Measurements from ENCODE around the gene DHTKD1.

DNA sequence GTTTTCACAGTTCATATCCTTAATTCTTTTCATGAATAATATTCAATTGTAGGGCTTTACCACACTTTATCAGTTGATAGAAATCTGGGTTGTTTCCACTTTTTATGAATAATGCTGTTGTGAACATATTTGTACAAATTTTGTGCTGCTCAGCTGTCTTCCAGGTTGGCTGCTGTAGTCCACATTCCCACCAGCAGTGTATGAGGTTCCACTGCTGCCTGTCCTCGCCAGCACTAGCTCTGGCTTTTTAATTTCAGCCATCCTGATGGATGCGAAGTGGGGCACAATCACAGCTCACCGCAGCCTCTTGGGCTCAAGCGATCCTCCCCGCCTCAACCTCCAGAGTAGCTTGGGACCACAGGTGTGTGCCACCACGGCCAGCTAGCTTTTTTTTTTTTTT lies 94.2 kb downstream of the DHTKD1 start:
- TF ChIP-seq, protein P1, sequence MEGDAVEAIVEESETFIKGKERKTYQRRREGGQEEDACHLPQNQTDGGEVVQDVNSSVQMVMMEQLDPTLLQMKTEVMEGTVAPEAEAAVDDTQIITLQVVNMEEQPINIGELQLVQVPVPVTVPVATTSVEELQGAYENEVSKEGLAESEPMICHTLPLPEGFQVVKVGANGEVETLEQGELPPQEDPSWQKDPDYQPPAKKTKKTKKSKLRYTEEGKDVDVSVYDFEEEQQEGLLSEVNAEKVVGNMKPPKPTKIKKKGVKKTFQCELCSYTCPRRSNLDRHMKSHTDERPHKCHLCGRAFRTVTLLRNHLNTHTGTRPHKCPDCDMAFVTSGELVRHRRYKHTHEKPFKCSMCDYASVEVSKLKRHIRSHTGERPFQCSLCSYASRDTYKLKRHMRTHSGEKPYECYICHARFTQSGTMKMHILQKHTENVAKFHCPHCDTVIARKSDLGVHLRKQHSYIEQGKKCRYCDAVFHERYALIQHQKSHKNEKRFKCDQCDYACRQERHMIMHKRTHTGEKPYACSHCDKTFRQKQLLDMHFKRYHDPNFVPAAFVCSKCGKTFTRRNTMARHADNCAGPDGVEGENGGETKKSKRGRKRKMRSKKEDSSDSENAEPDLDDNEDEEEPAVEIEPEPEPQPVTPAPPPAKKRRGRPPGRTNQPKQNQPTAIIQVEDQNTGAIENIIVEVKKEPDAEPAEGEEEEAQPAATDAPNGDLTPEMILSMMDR (conservative IDR thresholded peaks at IDR 0.05; ENCODE audit: low read length): no peak
- TF ChIP-seq EZH2phosphoT487 (IDR thresholded peaks at IDR 0.05; ENCODE audit: borderline replicate concordance, low read depth, low read length): no peak

All from OCI-LY7 (cell line).